ENCODE results near the gene IQGAP3. TPM values are rescaled to one million over a fixed set of nuclear protein-coding genes. Genes with fewer than 3 reads are reported as not detected.

IQGAP3 gene
- total RNA-seq, 2 experiments from 2014 or later, result not detected

- CTCF ChIA-PET, result interaction anchor here (1.3 kb wide), 1 partner anchor 15 kb away, joined by 6 read pairs; no protein-coding TSS in a partner anchor
- TF ChIP-seq CTCF (IDR thresholded peaks at IDR 0.05), result no peak
- no peaks in the 10 kb centered on the region for H3K9me3 Mint-ChIP-seq
- intact Hi-C loops (cut with DNase I, micrococcal nuclease), result no loop called here
- Histone ChIP-seq H3K4me3 (ENCODE audit: low read length) (no peak overlapping the region), H3K4me1 (ENCODE audit: insufficient read depth, low read length) (peaks cover 26% of the 10 kb centered on the region), H3K9me3 (ENCODE audit: control insufficient read depth in 1 of 2, insufficient read depth in 1 of 2, low read length in 2 of 2) (no peaks in the 10 kb centered on the region), H3K27me3 (ENCODE audit: control insufficient read depth in 1 of 2, insufficient read depth in 2 of 2, low read length in 2 of 2) (no peaks in the 10 kb centered on the region), H3K36me3 (ENCODE audit: insufficient read depth, low read length) (peaks cover 56% of the 10 kb centered on the region), H3K27ac (ENCODE audit: low read depth in 1 of 2, low read length in 2 of 2) (no peak overlapping the region)
- peaks cover 58% of the 10 kb centered on the region for H3K36me3 Mint-ChIP-seq (ENCODE audit: low read depth)
- no peak for ATAC-seq (ENCODE audit: poor library complexity)
- H3K4me3 Mint-ChIP-seq, result no peak overlapping the region
- H3K27me3 Mint-ChIP-seq, result no peaks in the 10 kb centered on the region
- POLR2A ChIA-PET, result interaction anchor here (1.1 kb wide), 1 partner anchor 93 kb away, joined by 4 read pairs; the partner anchor contains the start of gene MEF2D
- H3K4me1 Mint-ChIP-seq (ENCODE audit: low read depth), result peaks cover 28% of the 10 kb centered on the region
- DNase-seq, result no peak
- no peak overlapping the region for H3K27ac Mint-ChIP-seq
These were observed 21.3 kb upstream of the IQGAP3 start for GRCh38 chr1:156593661-156593989.

GRCh38 chr1:156592910-156593660 lies 20.7 kb upstream of the IQGAP3 start:
- POLR2A ChIA-PET, result interaction anchor here (0.8 to 2.7 kb wide), 4 partner anchors 8 to 112 kb away, joined by 3 to 33 read pairs (median 6); partner anchors contain the start of genes GPATCH4 and MEF2D
- intact Hi-C loops (cut with DNase I, micrococcal nuclease), result no loop called here

More at GRCh38 chr1:156592910-156593660, 20.7 kb upstream of the IQGAP3 start:
- Mint-ChIP-seq H3K4me3 (peak overlapping the region; percentile 80), H3K4me1 (ENCODE audit: low read depth) (peaks cover 28% of the 10 kb centered on the region), H3K36me3 (ENCODE audit: low read depth) (peaks cover 52% of the 10 kb centered on the region), H3K27me3 (no peaks in the 10 kb centered on the region), H3K27ac (peak overlapping the region; percentile 85), H3K9me3 (no peaks in the 10 kb centered on the region)
- DNase-seq (no peak), ATAC-seq (ENCODE audit: poor library complexity) (no peak)
- peaks cover 51% of the 10 kb centered on the region for H3K36me3 ChIP-seq (ENCODE audit: insufficient read depth, low read length)
- peaks cover 26% of the 10 kb centered on the region for H3K4me1 ChIP-seq (ENCODE audit: insufficient read depth, low read length)
- H3K4me3 ChIP-seq (ENCODE audit: low read length), result no peak overlapping the region
- H3K27me3 ChIP-seq (ENCODE audit: control insufficient read depth in 1 of 2, insufficient read depth in 2 of 2, low read length in 2 of 2), result no peaks in the 10 kb centered on the region
- CTCF ChIA-PET, result interaction anchor here (1.3 to 1.9 kb wide), 2 partner anchors 15 to 31 kb away, joined by 5 to 6 read pairs; no protein-coding TSS in a partner anchor
- no peak overlapping the region for H3K27ac ChIP-seq (ENCODE audit: low read depth in 1 of 2, low read length in 2 of 2)
- no peaks in the 10 kb centered on the region for H3K9me3 ChIP-seq (ENCODE audit: control insufficient read depth in 1 of 2, insufficient read depth in 1 of 2, low read length in 2 of 2)
- TF ChIP-seq CTCF (IDR thresholded peaks at IDR 0.05), result no peak

All from CD4-positive, alpha-beta T cell (primary cell).